ENCODE results near the gene PITPNC1.

DNA sequence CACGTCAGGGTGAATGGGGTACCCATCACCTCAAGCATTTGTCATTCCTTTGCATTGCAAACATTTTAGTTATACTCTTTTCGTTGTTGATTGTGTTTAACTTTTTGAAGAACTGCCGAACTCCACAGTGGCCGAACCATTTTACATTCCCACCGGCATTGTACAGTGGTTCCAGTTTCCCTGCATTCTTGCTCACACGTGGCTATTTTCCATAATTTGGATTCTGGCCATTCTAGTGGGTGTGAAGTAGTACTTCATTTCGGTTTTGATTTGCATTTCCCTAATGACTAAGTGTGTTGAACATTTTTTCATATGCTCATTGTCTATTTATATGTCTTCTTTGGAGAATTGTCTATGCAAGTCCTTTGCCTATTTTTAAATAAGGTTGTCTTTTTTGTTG lies 353.6 kb downstream of the PITPNC1 start:
- TF ChIP-seq, protein P1, sequence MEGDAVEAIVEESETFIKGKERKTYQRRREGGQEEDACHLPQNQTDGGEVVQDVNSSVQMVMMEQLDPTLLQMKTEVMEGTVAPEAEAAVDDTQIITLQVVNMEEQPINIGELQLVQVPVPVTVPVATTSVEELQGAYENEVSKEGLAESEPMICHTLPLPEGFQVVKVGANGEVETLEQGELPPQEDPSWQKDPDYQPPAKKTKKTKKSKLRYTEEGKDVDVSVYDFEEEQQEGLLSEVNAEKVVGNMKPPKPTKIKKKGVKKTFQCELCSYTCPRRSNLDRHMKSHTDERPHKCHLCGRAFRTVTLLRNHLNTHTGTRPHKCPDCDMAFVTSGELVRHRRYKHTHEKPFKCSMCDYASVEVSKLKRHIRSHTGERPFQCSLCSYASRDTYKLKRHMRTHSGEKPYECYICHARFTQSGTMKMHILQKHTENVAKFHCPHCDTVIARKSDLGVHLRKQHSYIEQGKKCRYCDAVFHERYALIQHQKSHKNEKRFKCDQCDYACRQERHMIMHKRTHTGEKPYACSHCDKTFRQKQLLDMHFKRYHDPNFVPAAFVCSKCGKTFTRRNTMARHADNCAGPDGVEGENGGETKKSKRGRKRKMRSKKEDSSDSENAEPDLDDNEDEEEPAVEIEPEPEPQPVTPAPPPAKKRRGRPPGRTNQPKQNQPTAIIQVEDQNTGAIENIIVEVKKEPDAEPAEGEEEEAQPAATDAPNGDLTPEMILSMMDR (conservative IDR thresholded peaks at IDR 0.05; ENCODE audit: low read depth, low read length) = no peak
- TF ChIP-seq EZH2 (IDR thresholded peaks at IDR 0.05; ENCODE audit: low read length, unreplicated experiment) = no peak
- no peak for TF ChIP-seq EZH2phosphoT487 (IDR thresholded peaks at IDR 0.05; ENCODE audit: borderline replicate concordance, low read length)

Measured in PC-3 (cell line).